Heart left ventricle (tissue), 13 donors: Measurements from ENCODE around the gene TTC24.

Experiments used
- POLR2A ChIP-seq, 2 donors: fragments of 450-650 bp; IDR thresholded peaks; one replicate each; pipeline ENCODE4 v1.6.1; 2017; ENCODE audit warnings: antibody characterized with exemption in 2 of 2, mild to moderate bottlenecking in 2 of 2, moderate library complexity in 2 of 2
- TF ChIP-seq, protein P1 (sequence below), 12 donors: fragments of 200-600 bp; sonication (generic) in 4 of 12; IDR thresholded peaks; one replicate each; pipeline versions ENCODE4 v1.5.0 to v1.8.0; 2018 to 2022; ENCODE audit warnings: antibody characterized with exemption in 12 of 12, mild to moderate bottlenecking in 5 of 12
- donor health status: ischemic (EF 13 %, LVEDD 7.1; RV severe dilation, severe dysfunction).
- donor health status: DM: no; HTN: yes; CAD: no.
- donor health status: DM: no; HTN: no; CAD: no.
- donor health status: ischemic (EF 25% LVEDD 6.9; RV normal size, moderate dysfunction).
- donor health status: ischemic (EF 25% LVEDD 5.7; RV mildly dilated, moderate dysfunction).
- donor health status: ischemic (EF 35%, LVEDD 5.7; RV mildly dilated, moderate dysfunction).
- donor health status: nonischemic (EF 11% LVEDD 7.7; RV severe dilation, severe dysfunction).
- donor health status: DM: yes; HTN: yes; CAD: no.
- donor health status: PGD.
- donor health status: ischemic (EF 29% LVEDD 5.4; RV normal size, mild dysfunction).
- donor health status: nonischemic (EF 23%, LVEDD 6.1; RV moderate dilation, normal function).

GRCh38 chr1:156540955-156541354, 38.6 kb upstream of the TTC24 start:
- TF ChIP-seq, protein P1, sequence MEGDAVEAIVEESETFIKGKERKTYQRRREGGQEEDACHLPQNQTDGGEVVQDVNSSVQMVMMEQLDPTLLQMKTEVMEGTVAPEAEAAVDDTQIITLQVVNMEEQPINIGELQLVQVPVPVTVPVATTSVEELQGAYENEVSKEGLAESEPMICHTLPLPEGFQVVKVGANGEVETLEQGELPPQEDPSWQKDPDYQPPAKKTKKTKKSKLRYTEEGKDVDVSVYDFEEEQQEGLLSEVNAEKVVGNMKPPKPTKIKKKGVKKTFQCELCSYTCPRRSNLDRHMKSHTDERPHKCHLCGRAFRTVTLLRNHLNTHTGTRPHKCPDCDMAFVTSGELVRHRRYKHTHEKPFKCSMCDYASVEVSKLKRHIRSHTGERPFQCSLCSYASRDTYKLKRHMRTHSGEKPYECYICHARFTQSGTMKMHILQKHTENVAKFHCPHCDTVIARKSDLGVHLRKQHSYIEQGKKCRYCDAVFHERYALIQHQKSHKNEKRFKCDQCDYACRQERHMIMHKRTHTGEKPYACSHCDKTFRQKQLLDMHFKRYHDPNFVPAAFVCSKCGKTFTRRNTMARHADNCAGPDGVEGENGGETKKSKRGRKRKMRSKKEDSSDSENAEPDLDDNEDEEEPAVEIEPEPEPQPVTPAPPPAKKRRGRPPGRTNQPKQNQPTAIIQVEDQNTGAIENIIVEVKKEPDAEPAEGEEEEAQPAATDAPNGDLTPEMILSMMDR (IDR thresholded peaks at IDR 0.05): no peak
- no peak for TF ChIP-seq POLR2A (IDR thresholded peaks at IDR 0.05)
